Measurements from ENCODE around the gene SLC4A4.

DNA sequence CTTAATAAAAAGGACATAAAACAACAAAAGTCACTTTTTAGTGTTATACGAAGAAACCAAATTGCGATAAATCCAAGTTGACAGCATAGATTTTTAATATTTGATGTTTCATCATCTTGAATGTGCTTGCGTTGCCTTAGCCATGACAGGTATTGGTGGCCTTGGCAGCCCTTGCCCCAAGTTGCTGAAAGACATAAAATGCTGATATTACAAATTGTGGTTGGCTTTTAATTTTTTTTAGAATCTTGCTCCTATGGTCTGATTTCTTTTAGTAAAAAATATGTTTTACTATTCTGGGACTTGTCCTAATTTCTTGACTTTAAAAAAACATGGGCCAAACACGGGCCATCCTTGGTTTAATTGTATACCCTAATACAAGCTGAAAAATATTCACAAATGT lies 122.6 kb downstream of the SLC4A4 start:
- TF ChIP-seq, protein P1, sequence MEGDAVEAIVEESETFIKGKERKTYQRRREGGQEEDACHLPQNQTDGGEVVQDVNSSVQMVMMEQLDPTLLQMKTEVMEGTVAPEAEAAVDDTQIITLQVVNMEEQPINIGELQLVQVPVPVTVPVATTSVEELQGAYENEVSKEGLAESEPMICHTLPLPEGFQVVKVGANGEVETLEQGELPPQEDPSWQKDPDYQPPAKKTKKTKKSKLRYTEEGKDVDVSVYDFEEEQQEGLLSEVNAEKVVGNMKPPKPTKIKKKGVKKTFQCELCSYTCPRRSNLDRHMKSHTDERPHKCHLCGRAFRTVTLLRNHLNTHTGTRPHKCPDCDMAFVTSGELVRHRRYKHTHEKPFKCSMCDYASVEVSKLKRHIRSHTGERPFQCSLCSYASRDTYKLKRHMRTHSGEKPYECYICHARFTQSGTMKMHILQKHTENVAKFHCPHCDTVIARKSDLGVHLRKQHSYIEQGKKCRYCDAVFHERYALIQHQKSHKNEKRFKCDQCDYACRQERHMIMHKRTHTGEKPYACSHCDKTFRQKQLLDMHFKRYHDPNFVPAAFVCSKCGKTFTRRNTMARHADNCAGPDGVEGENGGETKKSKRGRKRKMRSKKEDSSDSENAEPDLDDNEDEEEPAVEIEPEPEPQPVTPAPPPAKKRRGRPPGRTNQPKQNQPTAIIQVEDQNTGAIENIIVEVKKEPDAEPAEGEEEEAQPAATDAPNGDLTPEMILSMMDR (IDR thresholded peaks at IDR 0.05; ENCODE audit: low read depth, low read length, poor library complexity, severe bottlenecking), result no peak
- TF ChIP-seq EZH2phosphoT487 (IDR thresholded peaks at IDR 0.05; ENCODE audit: borderline replicate concordance, low read length), result no peak
